Measurements from ENCODE around the gene CDC37. TPM values are rescaled to one million over a fixed set of nuclear protein-coding genes. Genes with fewer than 3 reads are reported as not detected.
A peak's percentile ranks its signal among the peaks of the same experiment; 100 is the strongest.
"Not testable (repeated sequence)": the region's sequence is repeated elsewhere in the genome, so short reads cannot be mapped to it uniquely, and the experiment has no call there.

The CDC37 gene
- total and polyA plus RNA-seq, 7 experiments from 2014 or later = 62.8 to 229 (median 177) TPM

DNA sequence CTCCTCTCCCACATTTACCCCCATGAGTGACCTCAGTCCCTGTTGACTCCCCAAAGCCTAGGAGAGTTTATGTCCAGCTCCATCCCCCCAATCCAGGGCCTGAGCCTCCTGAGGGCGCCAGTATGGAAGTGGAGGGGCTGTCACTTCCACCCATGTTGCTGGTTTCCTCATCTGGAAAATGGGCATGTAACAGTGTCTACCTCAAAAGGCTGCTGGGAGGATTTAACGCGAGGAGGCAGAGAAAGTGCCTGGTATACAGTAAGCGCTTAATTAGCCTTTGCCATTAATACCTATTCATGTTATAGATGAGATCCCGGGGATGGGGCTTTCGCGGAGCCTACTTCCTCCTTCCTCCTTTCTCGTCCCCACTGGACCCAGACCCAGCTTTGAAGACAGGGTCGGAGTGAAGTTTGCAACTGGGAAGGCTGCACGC lies 23.4 kb downstream of the CDC37 start:
- peak overlapping the region; percentile 84 for H3K27ac ChIP-seq (ENCODE audit: low read depth, low read length)
- intact Hi-C loops (cut with micrococcal nuclease) = loop anchor here (1.0 to 10.0 kb wide), 7 partner anchors 23 to 445 kb away; partner anchors contain the start of genes CDC37 (in 2 of the 2), ICAM1 (in 2 of the 2), RAVER1 (in 2 of the 2) and DNMT1 (in 1 of the 2)
- Mint-ChIP-seq H3K9me3 (peaks cover 0 to 7% (median 0%) of the 10 kb centered on the region in 11 donors), H3K4me3 (peak overlapping the region; percentile 93 to 99 (median 94)), H3K36me3 (peaks cover 4 to 17% (median 15%) of the 10 kb centered on the region in 5 donors), H3K27ac (peak overlapping the region; percentile 88 to 97 (median 93)), H3K4me1 (peaks cover 14 to 34% (median 25%) of the 10 kb centered on the region in 7 donors), H3K27me3 (peaks cover 0 to 3% (median 0%) of the 10 kb centered on the region in 5 donors)
- ChIA-PET CTCF (interaction anchor here (0.6 to 1.9 kb wide), 6 partner anchors 9 to 121 kb away, joined by 3 to 10 read pairs (median 3); partner anchors contain the start of gene ICAM1), POLR2A (interaction anchor here (0.9 to 2.3 kb wide), 6 partner anchors 9 to 237 kb away, joined by 3 to 10 read pairs (median 4); partner anchors contain the start of genes CDC37 and RAVER1)
- ATAC-seq (no peak), DNase-seq (no peak)
- no peaks in the 10 kb centered on the region for H3K27me3 ChIP-seq (ENCODE audit: control insufficient read depth in 2 of 2, insufficient read depth in 2 of 2, low read length in 2 of 2)
- H3K4me3 ChIP-seq (ENCODE audit: low read length) = peak overlapping the region; percentile 94
- H3K36me3 ChIP-seq (ENCODE audit: control insufficient read depth in 2 of 3, insufficient read depth in 3 of 3, low read length in 3 of 3) = peaks cover 0 to 21% (median 0%) of the 10 kb centered on the region in 3 experiments
- H3K4me1 ChIP-seq (ENCODE audit: control insufficient read depth in 2 of 2, insufficient read depth in 2 of 2, low read length in 2 of 2) = peaks cover 5 to 10% of the 10 kb centered on the region in 2 donors
- H3K9me3 ChIP-seq (ENCODE audit: control insufficient read depth in 2 of 3, low read length in 3 of 3) = no peaks in the 10 kb centered on the region

- Histone ChIP-seq H3K36me3 (ENCODE audit: control insufficient read depth in 2 of 3, insufficient read depth in 3 of 3, low read length in 3 of 3) (peaks cover 0 to 28% (median 0%) of the 10 kb centered on the region in 3 experiments), H3K4me1 (ENCODE audit: control insufficient read depth in 2 of 2, insufficient read depth in 2 of 2, low read length in 2 of 2) (peaks cover 5 to 10% of the 10 kb centered on the region in 2 donors), H3K27ac (ENCODE audit: low read depth, low read length) (no peak overlapping the region), H3K9me3 (ENCODE audit: control insufficient read depth in 2 of 3, low read length in 3 of 3) (no peaks in the 10 kb centered on the region), H3K27me3 (ENCODE audit: control insufficient read depth in 2 of 2, insufficient read depth in 2 of 2, low read length in 2 of 2) (no peaks in the 10 kb centered on the region), H3K4me3 (ENCODE audit: low read length) (no peak overlapping the region)
- ChIA-PET POLR2A (no interaction called here), CTCF (interaction anchor here (0.7 kb wide), 1 partner anchor 10 kb away, joined by 3 read pairs; no protein-coding TSS in a partner anchor)
- peaks cover 4 to 20% (median 17%) of the 10 kb centered on the region in 5 donors for H3K36me3 Mint-ChIP-seq
- H3K4me3 Mint-ChIP-seq = peak overlapping the region in 2 of 10 donors; percentile 20 to 43
- peak overlapping the region in 4 of 9 donors; percentile 9 to 56 (median 40) for H3K27ac Mint-ChIP-seq
- DNase-seq (no peak), ATAC-seq (no peak)
- intact Hi-C loops (cut with micrococcal nuclease) = no loop called here
- peaks cover 0 to 3% (median 0%) of the 10 kb centered on the region in 5 donors for H3K27me3 Mint-ChIP-seq
- peaks cover 14 to 35% (median 26%) of the 10 kb centered on the region in 7 donors for H3K4me1 Mint-ChIP-seq
- peaks cover 0 to 7% (median 0%) of the 10 kb centered on the region in 11 donors for H3K9me3 Mint-ChIP-seq
These were observed 25.2 kb downstream of the CDC37 start for GRCh38 chr19:10378124-10378523.

DNA sequence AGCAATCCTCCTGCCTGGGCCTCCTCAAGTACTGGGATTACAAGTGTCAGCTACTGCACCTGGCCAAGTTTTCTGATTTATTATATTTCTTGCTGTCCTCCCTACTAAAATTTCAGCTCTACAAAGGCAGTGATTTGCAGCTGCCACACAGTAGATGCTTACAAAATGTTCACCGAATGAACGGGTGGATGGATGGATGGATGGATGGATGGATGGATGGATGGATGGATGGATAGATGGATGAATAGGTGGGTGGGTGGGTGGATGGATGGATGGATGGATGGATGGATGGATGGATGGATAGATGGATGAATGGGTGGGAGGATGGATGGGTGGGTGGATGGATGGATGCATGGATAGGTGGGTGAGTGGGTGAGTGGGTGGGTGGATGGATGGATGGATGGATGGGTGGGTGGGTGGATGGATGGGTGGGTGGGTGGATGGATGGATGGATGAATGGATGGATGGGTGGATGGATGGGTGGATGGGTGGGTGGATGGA lies 26.2 kb downstream of the CDC37 start:
- H3K27ac ChIP-seq (ENCODE audit: low read depth, low read length); H3K27me3 ChIP-seq (ENCODE audit: control insufficient read depth in 2 of 2, insufficient read depth in 2 of 2, low read length in 2 of 2); intact Hi-C loops (cut with micrococcal nuclease); DNase-seq; ATAC-seq; H3K27ac Mint-ChIP-seq; H3K9me3 ChIP-seq (ENCODE audit: control insufficient read depth in 2 of 3, low read length in 3 of 3); H3K4me1 ChIP-seq (ENCODE audit: control insufficient read depth in 2 of 2, insufficient read depth in 2 of 2, low read length in 2 of 2); H3K27me3 Mint-ChIP-seq; CTCF ChIA-PET; H3K9me3 Mint-ChIP-seq; H3K4me3 ChIP-seq (ENCODE audit: low read length): not testable (repeated sequence)
- H3K4me1 Mint-ChIP-seq = peaks cover 14 to 35% (median 26%) of the 10 kb centered on the region in 7 donors
- POLR2A ChIA-PET = interaction anchor here (0.7 kb wide), 2 partner anchors 187 to 264 kb away, joined by 3 to 7 read pairs; no protein-coding TSS in a partner anchor
- H3K36me3 Mint-ChIP-seq = peaks cover 4 to 20% (median 17%) of the 10 kb centered on the region in 5 donors
- peak overlapping the region in 1 of 10 donors; percentile 23 for H3K4me3 Mint-ChIP-seq
- H3K36me3 ChIP-seq (ENCODE audit: control insufficient read depth in 2 of 3, insufficient read depth in 3 of 3, low read length in 3 of 3) = peaks cover 0 to 31% (median 0%) of the 10 kb centered on the region in 3 experiments

GRCh38 chr19:10374931-10375330 lies 28.4 kb downstream of the CDC37 start:
- H3K4me3 Mint-ChIP-seq = no peak overlapping the region
- Histone ChIP-seq H3K27ac (ENCODE audit: low read depth, low read length) (no peak overlapping the region), H3K4me3 (ENCODE audit: low read length) (no peak overlapping the region), H3K9me3 (ENCODE audit: control insufficient read depth in 2 of 3, low read length in 3 of 3) (no peaks in the 10 kb centered on the region), H3K27me3 (ENCODE audit: control insufficient read depth in 2 of 2, insufficient read depth in 2 of 2, low read length in 2 of 2) (no peaks in the 10 kb centered on the region), H3K36me3 (ENCODE audit: control insufficient read depth in 2 of 3, insufficient read depth in 3 of 3, low read length in 3 of 3) (peaks cover 0 to 30% (median 0%) of the 10 kb centered on the region in 3 experiments), H3K4me1 (ENCODE audit: control insufficient read depth in 2 of 2, insufficient read depth in 2 of 2, low read length in 2 of 2) (peaks cover 0 to 4% of the 10 kb centered on the region in 2 donors)
- CTCF ChIA-PET = no interaction called here
- peak overlapping the region in 2 of 9 donors; percentile 28 to 49 for H3K27ac Mint-ChIP-seq
- H3K27me3 Mint-ChIP-seq = no peaks in the 10 kb centered on the region
- ATAC-seq = no peak
- H3K9me3 Mint-ChIP-seq = peaks cover 0 to 2% (median 0%) of the 10 kb centered on the region in 11 donors
- intact Hi-C loops (cut with micrococcal nuclease) = no loop called here
- POLR2A ChIA-PET = no interaction called here
- peaks cover 0 to 20% (median 12%) of the 10 kb centered on the region in 5 donors for H3K36me3 Mint-ChIP-seq
- peaks cover 6 to 21% (median 16%) of the 10 kb centered on the region in 7 donors for H3K4me1 Mint-ChIP-seq
- DNase-seq = no peak

DNA sequence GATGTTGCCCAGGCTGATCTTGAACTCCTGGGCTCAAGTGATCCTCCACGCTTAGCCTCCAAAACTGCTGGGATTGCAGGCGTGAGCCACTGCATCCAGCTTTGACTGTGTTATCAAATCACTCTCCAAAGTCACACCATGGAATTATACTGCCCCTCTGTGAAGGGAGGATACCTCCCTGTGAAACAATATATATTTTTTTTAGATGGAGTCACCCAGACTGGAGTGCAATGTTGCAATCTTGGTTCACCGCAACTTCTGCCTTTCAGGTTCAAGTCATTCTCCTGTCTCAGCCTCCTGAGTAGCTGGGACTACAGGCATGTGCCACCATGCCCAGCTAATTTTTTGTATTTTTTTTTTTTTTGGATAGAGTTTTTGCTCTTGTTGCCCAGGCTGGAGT lies 30.7 kb downstream of the CDC37 start:
- Histone ChIP-seq H3K4me1 (ENCODE audit: control insufficient read depth in 2 of 2, insufficient read depth in 2 of 2, low read length in 2 of 2) (no peaks in the 10 kb centered on the region), H3K4me3 (ENCODE audit: low read length) (no peak overlapping the region), H3K27ac (ENCODE audit: low read depth, low read length) (no peak overlapping the region), H3K27me3 (ENCODE audit: control insufficient read depth in 2 of 2, insufficient read depth in 2 of 2, low read length in 2 of 2) (no peaks in the 10 kb centered on the region), H3K9me3 (ENCODE audit: control insufficient read depth in 2 of 3, low read length in 3 of 3) (no peaks in the 10 kb centered on the region), H3K36me3 (ENCODE audit: control insufficient read depth in 2 of 3, insufficient read depth in 3 of 3, low read length in 3 of 3) (peaks cover 4 to 45% (median 5%) of the 10 kb centered on the region in 3 experiments)
- no peak for DNase-seq
- peak; percentile 74 for ATAC-seq
- intact Hi-C loops (cut with micrococcal nuclease) = no loop called here
- Mint-ChIP-seq H3K4me3 (no peak overlapping the region), H3K4me1 (peaks cover 4 to 8% (median 5%) of the 10 kb centered on the region in 7 donors), H3K27ac (no peak overlapping the region), H3K36me3 (peaks cover 0 to 22% (median 9%) of the 10 kb centered on the region in 5 donors), H3K27me3 (no peaks in the 10 kb centered on the region), H3K9me3 (no peaks in the 10 kb centered on the region)
- POLR2A ChIA-PET = no interaction called here
- CTCF ChIA-PET = interaction anchor here (0.9 to 1.4 kb wide), 2 partner anchors 101 to 393 kb away, joined by 3 to 4 read pairs; no protein-coding TSS in a partner anchor

- no peak for ATAC-seq
- intact Hi-C loops (cut with micrococcal nuclease) = no loop called here
- no peak overlapping the region for H3K4me3 ChIP-seq (ENCODE audit: low read length)
- CTCF ChIA-PET = no interaction called here
- H3K27ac ChIP-seq (ENCODE audit: low read depth, low read length) = no peak overlapping the region
- DNase-seq = no peak
- H3K36me3 ChIP-seq (ENCODE audit: control insufficient read depth in 2 of 3, insufficient read depth in 3 of 3, low read length in 3 of 3) = peaks cover 4 to 62% (median 10%) of the 10 kb centered on the region in 3 experiments
- no peaks in the 10 kb centered on the region for H3K4me1 ChIP-seq (ENCODE audit: control insufficient read depth in 2 of 2, insufficient read depth in 2 of 2, low read length in 2 of 2)
- H3K27me3 ChIP-seq (ENCODE audit: control insufficient read depth in 2 of 2, insufficient read depth in 2 of 2, low read length in 2 of 2) = no peaks in the 10 kb centered on the region
- peaks cover 0 to 6% (median 0%) of the 10 kb centered on the region in 7 donors for H3K4me1 Mint-ChIP-seq
- no peaks in the 10 kb centered on the region for H3K27me3 Mint-ChIP-seq
- POLR2A ChIA-PET = interaction anchor here (0.6 kb wide), 2 partner anchors 18 to 95 kb away, joined by 3 read pairs; no protein-coding TSS in a partner anchor
- H3K9me3 Mint-ChIP-seq = no peaks in the 10 kb centered on the region
- H3K36me3 Mint-ChIP-seq = peaks cover 0 to 18% (median 9%) of the 10 kb centered on the region in 5 donors
- H3K4me3 Mint-ChIP-seq = no peak overlapping the region
- H3K27ac Mint-ChIP-seq = no peak overlapping the region
- no peaks in the 10 kb centered on the region for H3K9me3 ChIP-seq (ENCODE audit: control insufficient read depth in 2 of 3, low read length in 3 of 3)
These were observed 35.1 kb downstream of the CDC37 start for GRCh38 chr19:10368101-10368803.

Data from naive thymus-derived CD4-positive, alpha-beta T cell (primary cell).